Right atrium auricular region (tissue), 2 donors: ENCODE measurements around the gene NOTCH1. TPM values are rescaled to one million over a fixed set of nuclear protein-coding genes. Genes with fewer than 3 reads are reported as not detected.

ENCODE experiments used
- DNase-seq: peaks from one replicate; pipeline ENCODE4 v3.0.0-alpha.2; 2019; ENCODE audit warnings: low spot score
- H3K27ac ChIP-seq, 2 donors: fragments of 200-600 bp; sonication (generic); 1 replicate in 1 of 2; 2 replicates in 1 of 2; pipeline ENCODE4 v1.5.1; 2016 to 2019
- H3K27me3 ChIP-seq, 2 donors: fragments of 200-600 bp; sonication (generic); one replicate each; pipeline versions ENCODE4 v1.5.1 to v1.6.0; 2017 to 2019
- H3K36me3 ChIP-seq: fragments of 200-600 bp; sonication (generic); one replicate; pipeline ENCODE4 v1.5.1; 2016
- H3K4me1 ChIP-seq, 2 donors: fragments of 200-600 bp; sonication (generic); one replicate each; pipeline versions ENCODE4 v1.5.1 to v1.6.0; 2017 to 2019
- H3K4me3 ChIP-seq, 2 donors: fragments of 200-600 bp; sonication (generic); 1 replicate in 1 of 2; 2 replicates in 1 of 2; pipeline ENCODE4 v1.5.1; 2017 to 2019; ENCODE audit warnings: mild to moderate bottlenecking in 1 of 2, moderate library complexity in 1 of 2
- H3K9me3 ChIP-seq, 2 donors: fragments of 200-600 bp; sonication (generic); one replicate each; pipeline ENCODE4 v1.5.1; 2019
- CTCF ChIP-seq, 2 donors: fragments of 200-600 bp; sonication (generic); IDR thresholded peaks; one replicate each; pipeline ENCODE4 v1.5.1; 2019; ENCODE audit warnings: antibody characterized with exemption in 2 of 2
- total RNA-seq, 2 donors: library from RNA; depleted of rRNA; stranded (reverse); fragments of >200 nt; gene quantifications; one replicate each; pipeline ENCODE4 v1.1.0, GENCODE V29; 2016

Gene NOTCH1
- total RNA-seq, 2 donors from 2014 or later: 14.2 to 39.7 TPM

DNA sequence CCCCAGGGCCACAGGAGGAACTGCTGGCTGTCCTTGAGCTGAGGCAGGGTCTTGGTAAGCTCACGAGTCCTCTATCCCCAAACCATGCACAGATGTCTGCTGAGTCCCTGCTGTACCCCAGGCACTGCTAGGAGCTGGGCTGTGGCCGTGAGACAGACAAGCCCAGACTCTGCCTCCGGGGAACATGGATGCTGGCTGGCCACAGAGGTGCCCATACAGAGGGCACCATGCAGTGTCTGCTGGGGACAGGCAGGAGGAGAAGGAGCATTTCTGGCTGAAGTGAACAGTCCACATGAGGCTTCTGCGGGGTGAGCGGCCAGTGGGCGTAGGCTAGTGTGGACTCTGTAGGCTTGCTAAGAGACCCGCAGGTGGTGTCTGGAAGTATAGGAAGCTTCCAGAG, 58.2 kb downstream of the NOTCH1 start:
- Histone ChIP-seq H3K4me1 (peaks cover 5 to 20% of the 10 kb centered on the region in 2 donors), H3K9me3 (no peaks in the 10 kb centered on the region), H3K4me3 (no peak overlapping the region), H3K36me3 (no peaks in the 10 kb centered on the region), H3K27me3 (no peaks in the 10 kb centered on the region), H3K27ac (no peak overlapping the region)
- TF ChIP-seq CTCF (IDR thresholded peaks at IDR 0.05): no peak
- no peak for DNase-seq

- DNase-seq: no peak
- Histone ChIP-seq H3K9me3 (no peaks in the 10 kb centered on the region), H3K27ac (no peak overlapping the region), H3K4me1 (peaks cover 5 to 23% of the 10 kb centered on the region in 2 donors), H3K27me3 (no peaks in the 10 kb centered on the region), H3K36me3 (no peaks in the 10 kb centered on the region), H3K4me3 (no peak overlapping the region)
- no peak for TF ChIP-seq CTCF (IDR thresholded peaks at IDR 0.05)
Measured at GRCh38 chr9:136486823-136487620, 58.8 kb downstream of the NOTCH1 start.

DNA sequence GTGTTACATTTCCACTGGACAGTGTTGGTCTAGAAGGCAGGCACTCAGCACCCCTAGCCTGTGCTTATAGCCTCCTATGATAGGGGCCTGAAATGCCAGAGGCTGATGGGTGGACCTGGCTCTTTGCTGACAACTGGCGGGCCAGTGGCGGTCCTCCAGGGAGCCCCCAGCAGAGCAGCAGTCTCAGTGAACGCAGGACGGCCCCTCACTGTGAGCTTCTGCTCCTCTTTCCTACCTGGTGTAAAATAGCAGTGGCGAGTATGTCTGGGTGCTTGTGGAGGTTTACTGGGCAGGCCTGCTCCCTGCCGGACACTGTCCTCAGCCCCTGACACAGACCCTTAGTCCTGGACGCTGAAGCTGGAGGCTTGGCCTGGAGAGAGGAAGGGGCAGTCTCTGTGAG, 59.7 kb downstream of the NOTCH1 start:
- no peaks in the 10 kb centered on the region for H3K9me3 ChIP-seq
- DNase-seq: no peak
- peaks cover 5 to 32% of the 10 kb centered on the region in 2 donors for H3K4me1 ChIP-seq
- no peak overlapping the region for H3K4me3 ChIP-seq
- H3K27ac ChIP-seq: no peak overlapping the region
- no peak for TF ChIP-seq CTCF (IDR thresholded peaks at IDR 0.05)
- no peaks in the 10 kb centered on the region for H3K36me3 ChIP-seq
- H3K27me3 ChIP-seq: no peaks in the 10 kb centered on the region

DNA sequence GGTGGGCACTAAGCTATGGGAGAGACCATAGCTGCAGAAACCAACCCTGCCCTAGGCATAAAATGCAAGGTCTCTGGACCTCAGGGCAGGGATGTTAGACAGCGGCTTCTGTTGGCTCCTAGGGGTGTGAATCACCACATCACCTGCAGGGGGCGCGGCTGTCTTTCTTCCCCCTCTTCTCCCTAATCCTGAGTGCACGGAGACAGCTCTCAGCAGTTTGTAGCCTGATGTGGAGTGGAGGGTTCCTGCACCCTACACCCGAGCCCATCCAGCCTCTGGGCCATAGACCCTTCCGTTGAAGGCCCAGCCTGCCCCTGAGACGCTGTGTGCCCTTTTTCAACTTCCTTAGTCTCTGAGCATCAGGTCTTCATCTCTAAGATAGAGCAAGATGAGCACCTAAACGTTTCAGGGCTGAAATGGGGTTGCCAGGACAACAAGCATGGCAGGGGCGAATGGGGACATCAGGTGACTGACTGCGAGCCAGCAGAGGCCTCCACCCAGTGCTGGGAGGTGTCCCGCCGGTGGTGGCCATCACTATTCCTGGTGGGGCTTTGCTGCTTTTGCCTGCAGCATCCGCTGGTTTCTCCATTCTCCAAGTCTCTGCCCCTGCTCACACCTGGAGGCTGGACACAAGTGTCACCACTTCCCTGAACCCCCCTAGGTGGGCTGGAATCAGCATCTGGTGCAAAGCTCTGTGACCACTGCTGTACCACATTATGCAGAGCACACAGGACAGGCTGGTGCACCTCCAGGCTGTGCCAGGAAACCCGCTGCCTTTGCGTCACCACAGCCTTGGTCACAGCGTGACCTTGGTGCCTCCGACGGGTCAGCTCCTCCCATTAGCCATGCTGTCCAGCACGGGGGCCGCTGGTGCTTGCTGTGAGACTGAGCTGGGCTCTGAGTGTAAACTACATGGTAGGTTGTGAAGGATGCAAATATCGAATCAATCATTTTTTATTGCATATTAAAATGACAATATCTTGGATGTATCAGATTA, 60.5 kb downstream of the NOTCH1 start:
- peak; percentile 90 to 92 for TF ChIP-seq CTCF (IDR thresholded peaks at IDR 0.05)
- H3K27ac ChIP-seq: no peak overlapping the region

GRCh38 chr9:136484153-136485048, 61.4 kb downstream of the NOTCH1 start:
- Histone ChIP-seq H3K27ac (peak overlapping the region; percentile 99 to 100), H3K27me3 (no peaks in the 10 kb centered on the region), H3K9me3 (no peaks in the 10 kb centered on the region), H3K4me3 (peak overlapping the region; percentile 64 to 99), H3K4me1 (peaks cover 5 to 32% of the 10 kb centered on the region in 2 donors), H3K36me3 (no peaks in the 10 kb centered on the region)
- no peak for DNase-seq
- TF ChIP-seq CTCF (IDR thresholded peaks at IDR 0.05): no peak

More for the DNA sequence above, 60.5 kb downstream of the NOTCH1 start:
- Histone ChIP-seq H3K27me3 (no peaks in the 10 kb centered on the region), H3K9me3 (no peaks in the 10 kb centered on the region), H3K4me1 (peaks cover 5 to 32% of the 10 kb centered on the region in 2 donors), H3K36me3 (no peaks in the 10 kb centered on the region), H3K4me3 (no peak overlapping the region)
- DNase-seq: peak; percentile 90
